HG03354 (cell line): ENCODE data around the gene LMX1B.

ENCODE experiments used
- ATAC-seq: cut with Tn5 transposase; IDR thresholded peaks from one replicate; pipeline ENCODE4 v1.9.1; 2021; ENCODE audit warnings: mild to moderate bottlenecking; ENCODE audit not compliant: unreplicated experiment, poor library complexity, severe bottlenecking

Gene LMX1B

GRCh38 chr9:126690431-126691051, 76.8 kb downstream of the LMX1B start:
- no peak for ATAC-seq

GRCh38 chr9:126692041-126692758, 78.5 kb downstream of the LMX1B start:
- ATAC-seq = no peak

- no peak for ATAC-seq
These were observed 79.2 kb downstream of the LMX1B start for GRCh38 chr9:126692759-126693427.

GRCh38 chr9:126693428-126693944, 79.8 kb downstream of the LMX1B start:
- no peak for ATAC-seq

- ATAC-seq = no peak
These were observed 80.7 kb downstream of the LMX1B start for GRCh38 chr9:126694206-126695081.

GRCh38 chr9:126695186-126695585, 81.5 kb downstream of the LMX1B start:
- ATAC-seq = no peak

GRCh38 chr9:126695701-126696400, 82.1 kb downstream of the LMX1B start:
- no peak for ATAC-seq

GRCh38 chr9:126696401-126697145, 82.8 kb downstream of the LMX1B start:
- ATAC-seq = no peak

GRCh38 chr9:126697330-126697729, 83.6 kb downstream of the LMX1B start:
- ATAC-seq = no peak

GRCh38 chr9:126698251-126698650, 84.5 kb downstream of the LMX1B start:
- no peak for ATAC-seq

GRCh38 chr9:126698756-126699155, 85.0 kb downstream of the LMX1B start:
- no peak for ATAC-seq

- ATAC-seq = no peak
These were observed 85.7 kb downstream of the LMX1B start for GRCh38 chr9:126699401-126699881.

GRCh38 chr9:126700296-126700695, 86.6 kb downstream of the LMX1B start:
- no peak for ATAC-seq

- no peak for ATAC-seq
These were observed 87.4 kb downstream of the LMX1B start for GRCh38 chr9:126700903-126701812.

- ATAC-seq = no peak
These were observed 88.0 kb downstream of the LMX1B start for GRCh38 chr9:126701813-126702140.

GRCh38 chr9:126702151-126703001, 88.6 kb downstream of the LMX1B start:
- ATAC-seq = no peak
